OCI-M2 (cell line): ENCODE results near the gene MOK.

Experiments
- DNase-seq: peaks from one replicate; lab custom pipeline; 2025; ENCODE audit not compliant: unreplicated experiment; lab: John Stamatoyannopoulos, UW

The MOK gene

DNA sequence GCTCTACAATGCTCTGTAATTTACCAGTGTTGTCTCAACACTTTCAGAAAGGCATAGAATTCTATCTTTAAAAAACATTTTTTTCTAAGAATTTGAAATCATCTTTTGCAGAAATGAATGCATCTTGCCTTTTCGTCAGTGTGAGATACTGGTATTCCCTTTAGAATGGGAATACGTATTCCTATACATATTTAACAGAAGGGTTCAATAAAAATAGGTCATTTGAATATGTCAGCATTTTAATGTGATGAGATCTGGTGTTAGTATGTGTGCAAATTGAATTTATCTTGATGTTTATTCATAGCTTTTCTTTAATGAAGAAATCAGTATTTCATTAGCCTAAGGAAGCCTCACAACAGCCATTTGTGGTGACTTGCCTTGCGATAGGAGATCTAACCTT lies 121.1 kb downstream of the MOK start:
- DNase-seq, result no peak

GRCh38 chr14:102182936-102183619 lies 121.9 kb downstream of the MOK start:
- no peak for DNase-seq

GRCh38 chr14:102182190-102182589 lies 122.8 kb downstream of the MOK start:
- DNase-seq, result no peak

- DNase-seq, result no peak
Measured at GRCh38 chr14:102181187-102181586, 123.8 kb downstream of the MOK start.

- DNase-seq, result no peak
Measured at GRCh38 chr14:102180248-102180998, 124.5 kb downstream of the MOK start.
